ENCODE data around the gene NAGS.

GRCh38 chr17:44005527-44006271 is 1.3 kb downstream of the NAGS start:
- TF ChIP-seq, protein P1, sequence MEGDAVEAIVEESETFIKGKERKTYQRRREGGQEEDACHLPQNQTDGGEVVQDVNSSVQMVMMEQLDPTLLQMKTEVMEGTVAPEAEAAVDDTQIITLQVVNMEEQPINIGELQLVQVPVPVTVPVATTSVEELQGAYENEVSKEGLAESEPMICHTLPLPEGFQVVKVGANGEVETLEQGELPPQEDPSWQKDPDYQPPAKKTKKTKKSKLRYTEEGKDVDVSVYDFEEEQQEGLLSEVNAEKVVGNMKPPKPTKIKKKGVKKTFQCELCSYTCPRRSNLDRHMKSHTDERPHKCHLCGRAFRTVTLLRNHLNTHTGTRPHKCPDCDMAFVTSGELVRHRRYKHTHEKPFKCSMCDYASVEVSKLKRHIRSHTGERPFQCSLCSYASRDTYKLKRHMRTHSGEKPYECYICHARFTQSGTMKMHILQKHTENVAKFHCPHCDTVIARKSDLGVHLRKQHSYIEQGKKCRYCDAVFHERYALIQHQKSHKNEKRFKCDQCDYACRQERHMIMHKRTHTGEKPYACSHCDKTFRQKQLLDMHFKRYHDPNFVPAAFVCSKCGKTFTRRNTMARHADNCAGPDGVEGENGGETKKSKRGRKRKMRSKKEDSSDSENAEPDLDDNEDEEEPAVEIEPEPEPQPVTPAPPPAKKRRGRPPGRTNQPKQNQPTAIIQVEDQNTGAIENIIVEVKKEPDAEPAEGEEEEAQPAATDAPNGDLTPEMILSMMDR (IDR thresholded peaks at IDR 0.05) = no peak
- no peak for TF ChIP-seq POLR2AphosphoS5 (IDR thresholded peaks at IDR 0.05)
- TF ChIP-seq POLR2A (IDR thresholded peaks at IDR 0.05) = no peak

Measured in breast epithelium (tissue), 3 donors.